DND-41 (cell line): Measurements from ENCODE around the gene KANSL1.
"Not testable (repeated sequence)": the region's sequence is repeated elsewhere in the genome, so short reads cannot be mapped to it uniquely, and the experiment has no call there.

Experiments
- ATAC-seq: fragments of 200-7000 bp; cut with Tn5 transposase; 3 replicates; pipeline ENCODE4 v1.9.1; 2021; ENCODE audit warnings: low read depth; ENCODE audit not compliant: insufficient read depth
- DNase-seq: peaks from one replicate; pipeline ENCODE4 v3.0.0-alpha.2; 2020
- H2AFZ ChIP-seq: 2 replicates; pipeline ENCODE4 v1.6.0; 2012; ENCODE audit warnings: low read depth, low read length
- H3K27ac ChIP-seq: 2 replicates; pipeline ENCODE4 v1.5.1; 2012; ENCODE audit warnings: low read length, inconsistent platforms
- H3K27me3 ChIP-seq: fragments of 200-600 bp; sonication (generic); 2 replicates; pipeline ENCODE4 v1.6.0; 2012; ENCODE audit warnings: low read length, mild to moderate bottlenecking, inconsistent platforms; ENCODE audit not compliant: insufficient read depth, poor library complexity
- H3K36me3 ChIP-seq: 2 replicates; pipeline ENCODE4 v1.5.1; 2012; ENCODE audit warnings: low read length, inconsistent platforms; ENCODE audit not compliant: insufficient read depth
- H3K4me1 ChIP-seq: 2 replicates; pipeline ENCODE4 v1.5.1; 2012; ENCODE audit warnings: mild to moderate bottlenecking, low read length; ENCODE audit not compliant: insufficient read depth
- H3K4me2 ChIP-seq: 2 replicates; pipeline ENCODE4 v1.6.0; 2012; ENCODE audit warnings: mild to moderate bottlenecking, moderate library complexity, low read length, inconsistent platforms; ENCODE audit not compliant: insufficient read depth
- H3K4me3 ChIP-seq, 2 experiments: fragments of 200-600 bp in 1 of 2; shearing (Covaris generic) in 1 of 2; 2 replicates each; pipeline ENCODE4 v1.5.1; 2012 to 2016; ENCODE audit warnings: inconsistent platforms in 2 of 2, low read length in 2 of 2, mild to moderate bottlenecking in 2 of 2, low read depth in 1 of 2, moderate library complexity in 1 of 2
- H3K79me2 ChIP-seq: 2 replicates; pipeline ENCODE4 v1.6.0; 2012; ENCODE audit warnings: low read length, inconsistent platforms; ENCODE audit not compliant: insufficient read depth
- H3K9ac ChIP-seq: 2 replicates; pipeline ENCODE4 v1.6.0; 2012; ENCODE audit warnings: low read depth, mild to moderate bottlenecking, inconsistent platforms, low read length, moderate library complexity
- H3K9me3 ChIP-seq: 2 replicates; pipeline ENCODE4 v1.5.1; 2012; ENCODE audit warnings: low read length, moderate library complexity, mild to moderate bottlenecking, inconsistent platforms; ENCODE audit not compliant: insufficient read depth, severe bottlenecking
- H4K20me1 ChIP-seq: 2 replicates; pipeline ENCODE4 v1.6.0; 2012; ENCODE audit warnings: low read length; ENCODE audit not compliant: insufficient read depth
- CTCF ChIP-seq: IDR thresholded peaks from 2 replicates; pipeline ENCODE4 v1.5.1; 2012; ENCODE audit warnings: borderline replicate concordance, low read length, moderate library complexity, mild to moderate bottlenecking; ENCODE audit not compliant: poor library complexity, severe bottlenecking; ENCODE audit errors: extremely low read depth
- EZH2 ChIP-seq: IDR thresholded peaks from 3 replicates; pipeline ENCODE4 v1.6.1; 2012; ENCODE audit warnings: borderline replicate concordance, low read depth, mild to moderate bottlenecking, moderate library complexity, low read length, inconsistent platforms; ENCODE audit not compliant: severe bottlenecking

Gene KANSL1

GRCh38 chr17:46008591-46008990 is 184.6 kb downstream of the KANSL1 start:
- ATAC-seq: no peak

GRCh38 chr17:46007461-46007965 is 185.7 kb downstream of the KANSL1 start:
- Histone ChIP-seq H3K4me2 (no peak overlapping the region), H2AFZ (no peak overlapping the region), H3K79me2 (no peaks in the 10 kb centered on the region), H3K27me3 (no peaks in the 10 kb centered on the region), H3K36me3 (no peaks in the 10 kb centered on the region), H3K9me3 (no peaks in the 10 kb centered on the region), H3K27ac (no peak overlapping the region), H3K9ac (no peak overlapping the region), H3K4me1 (no peaks in the 10 kb centered on the region), H3K4me3 (no peak overlapping the region), H4K20me1 (no peaks in the 10 kb centered on the region; the same call in 1 of the 2 replicates)
- DNase-seq: no peak
- TF ChIP-seq EZH2 (no peak), CTCF (no peak)
- ATAC-seq: no peak

More at GRCh38 chr17:46008591-46008990, 184.6 kb downstream of the KANSL1 start:
- Histone ChIP-seq H3K4me1 (no peaks in the 10 kb centered on the region), H3K9ac (no peak overlapping the region), H3K36me3 (no peaks in the 10 kb centered on the region), H3K79me2 (no peaks in the 10 kb centered on the region), H4K20me1 (peaks cover 3% of the 10 kb centered on the region; the same call in 1 of the 2 replicates), H2AFZ (no peak overlapping the region), H3K4me3 (no peak overlapping the region), H3K9me3 (no peaks in the 10 kb centered on the region), H3K4me2 (no peak overlapping the region), H3K27me3 (no peaks in the 10 kb centered on the region), H3K27ac (no peak overlapping the region)
- no peak for TF ChIP-seq CTCF
- no peak for TF ChIP-seq EZH2
- no peak for DNase-seq

- DNase-seq, H3K4me2 ChIP-seq, H3K4me1 ChIP-seq, H3K79me2 ChIP-seq, ATAC-seq, H3K4me3 ChIP-seq, H3K9ac ChIP-seq, H4K20me1 ChIP-seq, H3K27me3 ChIP-seq, H2AFZ ChIP-seq, H3K27ac ChIP-seq, H3K9me3 ChIP-seq, H3K36me3 ChIP-seq: not testable (repeated sequence)
Observed at GRCh38 chr17:46006082-46006481, 187.1 kb downstream of the KANSL1 start.

- TF ChIP-seq CTCF (no peak), EZH2 (no peak)
- H2AFZ ChIP-seq: no peak overlapping the region
- DNase-seq: no peak
- H3K36me3 ChIP-seq: no peaks in the 10 kb centered on the region
- H3K79me2 ChIP-seq: no peaks in the 10 kb centered on the region
- H3K27me3 ChIP-seq: no peaks in the 10 kb centered on the region
- no peak overlapping the region for H3K27ac ChIP-seq
- no peak overlapping the region for H3K4me2 ChIP-seq
- H3K9ac ChIP-seq: no peak overlapping the region
- no peak overlapping the region for H3K4me3 ChIP-seq
- H3K4me1 ChIP-seq: no peaks in the 10 kb centered on the region
- no peak for ATAC-seq
- H4K20me1 ChIP-seq: no peaks in the 10 kb centered on the region
- no peaks in the 10 kb centered on the region for H3K9me3 ChIP-seq
Observed at GRCh38 chr17:46003907-46004748, 189.1 kb downstream of the KANSL1 start.
